HG03103 (cell line): Measurements from ENCODE around the gene OBSCN.
A peak's percentile ranks its signal among the peaks of the same experiment; 100 is the strongest.

Experiments
- ATAC-seq: cut with Tn5 transposase; IDR thresholded peaks from one replicate; pipeline ENCODE4 v1.9.1; 2021; ENCODE audit warnings: low read depth; ENCODE audit not compliant: unreplicated experiment

The OBSCN gene

GRCh38 chr1:228394571-228395394 is 186.9 kb downstream of the OBSCN start:
- no peak for ATAC-seq

- no peak for ATAC-seq
These were observed 189.2 kb downstream of the OBSCN start for GRCh38 chr1:228396770-228397662.

- ATAC-seq = no peak
These were observed 190.1 kb downstream of the OBSCN start for GRCh38 chr1:228397966-228398365.

GRCh38 chr1:228398741-228399461 is 191.1 kb downstream of the OBSCN start:
- ATAC-seq = no peak

DNA sequence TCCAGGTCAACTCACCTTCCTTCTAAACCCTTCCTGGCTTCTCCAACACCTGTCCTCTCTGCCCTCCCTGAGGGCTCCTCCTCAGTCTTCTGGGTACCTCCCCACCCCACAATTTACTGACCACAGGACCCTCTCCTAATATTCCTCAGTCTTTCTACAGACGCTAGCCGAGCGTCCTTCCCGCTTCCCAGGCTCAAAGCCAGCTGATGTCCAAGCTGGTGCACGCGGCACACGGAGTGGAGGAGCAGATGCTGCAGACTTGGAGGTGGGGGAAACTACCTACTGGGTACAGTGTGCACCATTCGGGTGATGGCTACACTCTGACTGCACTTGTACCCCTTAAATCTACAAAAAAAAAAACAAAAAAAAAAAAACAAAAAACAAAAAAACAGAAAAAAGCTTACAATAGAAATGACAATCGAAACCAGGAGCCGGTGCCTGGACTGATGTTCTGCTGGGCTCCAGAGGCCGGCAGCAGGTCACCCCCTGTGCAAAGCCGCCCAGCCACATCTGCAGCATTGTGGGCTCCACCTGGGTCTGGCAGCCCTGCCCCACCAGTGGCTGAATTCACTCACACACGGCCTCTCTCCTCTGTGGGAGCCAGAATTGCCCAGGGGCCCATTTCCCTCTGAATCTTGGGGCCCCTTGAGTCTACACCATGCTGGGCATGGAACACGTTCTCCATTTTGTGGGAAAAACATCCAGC is 191.8 kb downstream of the OBSCN start:
- no peak for ATAC-seq

DNA sequence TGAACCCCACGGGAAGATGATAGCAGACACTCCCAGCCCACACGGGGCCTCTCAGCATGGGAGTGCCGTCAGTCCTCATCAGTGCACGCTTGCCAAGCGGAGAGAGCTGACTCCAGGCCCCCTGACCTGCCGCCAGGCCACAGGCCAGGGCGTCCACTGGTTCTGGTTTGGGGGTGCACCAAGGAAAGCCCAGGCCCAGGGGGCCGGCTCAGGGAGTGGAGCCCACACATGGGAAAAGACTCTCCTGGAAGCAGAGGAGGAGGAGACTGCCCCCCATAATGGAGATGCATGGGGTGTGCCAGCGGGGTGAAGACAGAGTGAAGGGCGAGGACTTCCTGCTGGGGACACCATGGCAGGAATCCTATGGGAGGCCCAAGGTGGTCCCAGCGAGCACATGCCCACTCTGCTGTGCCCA is 192.4 kb downstream of the OBSCN start:
- no peak for ATAC-seq

DNA sequence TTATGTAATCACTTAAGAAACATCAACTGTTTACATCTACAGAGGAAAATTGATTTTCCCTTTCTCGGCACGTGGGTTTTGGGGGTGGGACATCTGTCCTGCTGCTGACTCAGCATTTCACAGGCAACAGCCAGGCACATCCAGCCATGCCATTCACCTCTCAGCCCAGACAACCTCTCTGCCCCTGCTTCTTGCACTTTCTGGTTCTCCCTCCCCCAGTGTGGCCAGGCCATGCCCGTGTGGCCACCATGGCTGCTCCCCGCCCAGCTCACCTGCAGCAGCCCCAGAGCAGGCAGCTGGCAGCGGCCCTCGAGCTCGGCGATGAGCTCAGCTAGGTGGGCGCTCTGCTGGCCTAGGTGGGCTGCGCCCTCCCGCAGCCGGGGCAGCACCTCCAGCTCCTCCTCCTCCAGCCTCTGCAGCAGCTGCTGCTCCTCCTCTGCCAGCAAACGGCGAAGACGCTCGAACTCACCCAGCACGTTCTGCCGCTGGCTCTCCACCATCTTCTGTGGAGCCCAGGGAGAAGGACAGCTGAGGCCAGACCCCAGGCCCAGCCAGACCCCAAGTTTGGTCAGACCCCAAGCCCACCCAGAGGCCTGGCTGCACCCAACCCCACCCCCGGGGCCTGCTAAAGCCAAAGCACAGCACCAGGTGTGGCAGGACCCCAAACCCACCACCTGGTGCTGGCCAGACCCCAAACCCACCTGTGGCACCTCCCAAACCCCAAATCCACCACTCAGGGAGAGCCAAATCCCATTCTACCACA is 193.0 kb downstream of the OBSCN start:
- no peak for ATAC-seq

DNA sequence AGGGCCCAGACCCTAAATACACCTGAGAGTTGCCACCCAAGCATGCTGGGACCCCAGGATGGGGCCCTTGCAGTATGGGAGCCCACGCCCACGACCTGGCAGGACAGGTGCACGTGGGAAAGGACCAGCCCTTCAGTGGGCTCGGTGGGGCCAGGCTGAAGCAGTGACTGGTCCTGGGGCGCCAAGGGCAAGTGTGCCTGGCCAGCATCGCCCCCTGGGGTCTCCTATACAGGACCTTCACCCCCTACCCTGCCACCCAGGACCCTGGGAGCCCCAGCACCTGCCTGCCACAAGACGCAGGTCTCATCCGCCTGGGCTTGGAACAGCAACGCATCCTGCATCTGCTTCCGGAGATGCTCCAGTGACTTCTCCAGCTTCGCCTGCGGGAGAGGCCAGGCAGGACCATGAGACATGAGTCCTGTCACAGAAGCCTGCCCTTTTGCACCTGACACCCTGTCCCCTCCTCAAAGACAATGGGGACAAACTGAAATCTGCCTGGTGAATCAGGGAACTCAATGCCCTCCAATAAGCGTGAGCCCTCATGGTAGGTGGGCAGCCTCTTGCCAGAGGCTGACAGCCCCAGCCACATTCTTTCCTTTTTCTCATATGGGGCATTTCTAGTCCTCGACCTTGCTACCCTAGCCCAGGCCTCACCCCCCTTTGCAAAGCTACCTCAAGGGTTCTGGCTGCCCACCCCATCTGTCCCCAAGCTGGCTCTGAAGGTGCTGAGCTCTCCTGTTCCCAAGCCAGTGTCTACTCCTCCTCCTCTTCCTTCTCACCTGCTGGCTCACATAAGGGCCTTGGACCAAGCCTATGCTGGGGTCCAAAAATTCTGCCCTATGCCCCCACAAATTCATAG is 194.2 kb downstream of the OBSCN start:
- no peak for ATAC-seq

- ATAC-seq = no peak
These were observed 194.8 kb downstream of the OBSCN start for GRCh38 chr1:228402641-228403025.

DNA sequence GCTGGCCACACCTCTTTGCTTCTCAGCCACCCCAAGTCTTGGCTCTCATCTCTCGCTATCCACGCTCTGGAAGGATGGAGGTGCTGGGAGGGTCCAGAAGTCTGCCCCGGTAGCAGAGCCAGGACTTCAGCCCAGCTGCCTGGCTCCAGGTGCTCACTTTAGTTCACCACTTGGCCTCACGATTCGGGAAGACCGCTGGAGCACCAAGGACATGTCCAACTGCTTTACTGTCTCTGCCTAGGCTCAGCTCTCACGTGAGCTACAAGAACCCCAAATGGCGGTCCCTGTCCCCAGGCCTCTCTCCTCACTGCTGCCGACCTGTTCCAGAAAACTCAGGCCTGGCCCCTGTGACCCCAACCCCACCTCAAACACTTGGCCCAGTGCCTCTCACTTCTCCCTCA is 195.4 kb downstream of the OBSCN start:
- ATAC-seq = no peak

GRCh38 chr1:228404107-228404720 is 196.4 kb downstream of the OBSCN start:
- ATAC-seq = no peak

GRCh38 chr1:228405200-228405978 is 197.5 kb downstream of the OBSCN start:
- ATAC-seq = no peak

DNA sequence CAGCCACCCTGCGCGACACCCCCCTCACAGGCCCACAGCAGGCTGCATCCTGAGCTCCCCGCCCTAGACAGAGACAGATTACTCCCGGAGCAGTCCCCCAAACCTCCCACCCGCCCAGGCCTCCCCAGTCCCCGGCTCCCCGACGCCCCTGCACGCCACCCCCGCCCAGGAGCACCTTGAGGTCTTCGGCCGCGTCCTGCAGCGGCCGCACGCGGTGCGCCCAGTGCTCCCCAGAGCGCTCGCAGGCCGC is 198.1 kb downstream of the OBSCN start:
- ATAC-seq = peak; percentile 19

- ATAC-seq = no peak
These were observed 199.5 kb downstream of the OBSCN start for GRCh38 chr1:228407106-228408040.

- ATAC-seq = no peak
These were observed 200.4 kb downstream of the OBSCN start for GRCh38 chr1:228408041-228408868.
